HepG2 (cell line): ENCODE results near the gene G6PC3. TPM values are rescaled to one million over a fixed set of nuclear protein-coding genes. Genes with fewer than 3 reads are reported as not detected.

Experiments
- ARNT2 ChIP-seq: sonication (generic); formaldehyde crosslinking; IDR thresholded peaks from 2 replicates; pipeline ENCODE4 v1.8.0; 2022; ENCODE audit warnings: mild to moderate bottlenecking, low read depth, missing genetic modification reagents, moderate library complexity
- ATF1 ChIP-seq: IDR thresholded peaks from 2 replicates; pipeline ENCODE4 v1.6.1; 2016; ENCODE audit warnings: mild to moderate bottlenecking, control low read depth
- CENPT ChIP-seq: sonication (generic); formaldehyde crosslinking; IDR thresholded peaks from 2 replicates; pipeline ENCODE4 v1.8.0; 2022; ENCODE audit warnings: low read depth, mild to moderate bottlenecking, moderate library complexity, missing genetic modification reagents
- CHD2 ChIP-seq: IDR thresholded peaks from 2 replicates; pipeline ENCODE4 v1.6.1; 2011; ENCODE audit warnings: low read depth, low read length, improper control_type of control experiment
- CSRNP2 ChIP-seq: sonication (generic); formaldehyde crosslinking; conservative IDR thresholded peaks from 2 replicates; pipeline ENCODE4 v1.8.0; 2022; ENCODE audit warnings: low read depth, missing genetic modification reagents
- EEA1 ChIP-seq: sonication (generic); formaldehyde crosslinking; IDR thresholded peaks from 2 replicates; pipeline ENCODE4 v1.5.1; 2020; ENCODE audit warnings: mild to moderate bottlenecking, missing genetic modification reagents, borderline replicate concordance
- ERF ChIP-seq: IDR thresholded peaks from 2 replicates; pipeline ENCODE4 v1.6.1; 2018; ENCODE audit warnings: missing biosample characterization, missing genetic modification reagents
- HOXA5 ChIP-seq: sonication (generic); formaldehyde crosslinking; IDR thresholded peaks from 2 replicates; pipeline ENCODE4 v1.4.0; 2020; ENCODE audit warnings: missing genetic modification reagents
- KLF15 ChIP-seq: sonication (generic); formaldehyde crosslinking; IDR thresholded peaks from 2 replicates; pipeline ENCODE4 v1.8.1; 2023; ENCODE audit warnings: borderline replicate concordance, mild to moderate bottlenecking, inconsistent platforms, missing genetic modification reagents, mixed read lengths
- KMT2A ChIP-seq: sonication (generic); formaldehyde crosslinking; IDR thresholded peaks from 2 replicates; pipeline ENCODE4 v1.4.0; 2020; ENCODE audit warnings: missing genetic modification reagents
- MXI1 ChIP-seq: IDR thresholded peaks from 3 replicates; pipeline ENCODE4 v1.6.1; 2012; ENCODE audit warnings: low read depth, low read length, inconsistent platforms, borderline replicate concordance
- PHF5A ChIP-seq: IDR thresholded peaks from one replicate; pipeline ENCODE4 v1.6.1; 2018; ENCODE audit warnings: low read depth, missing genetic modification reagents; ENCODE audit not compliant: unreplicated experiment
- RBM39 ChIP-seq: fragments of 200-400 bp; formaldehyde crosslinking; IDR thresholded peaks from one replicate; pipeline ENCODE4 v1.6.1; 2018; ENCODE audit warnings: antibody characterized with exemption, mild to moderate bottlenecking, low read depth, low read length; ENCODE audit not compliant: poor library complexity, severe bottlenecking
- RFX3 ChIP-seq: IDR thresholded peaks from 2 replicates; pipeline ENCODE4 v1.6.1; 2016; ENCODE audit warnings: missing biosample characterization, missing genetic modification reagents
- RORA ChIP-seq: sonication (generic); formaldehyde crosslinking; IDR thresholded peaks from 2 replicates; pipeline ENCODE4 v1.5.0; 2020; ENCODE audit warnings: mild to moderate bottlenecking, missing genetic modification reagents, moderate library complexity
- SMAD1 ChIP-seq: sonication (generic); formaldehyde crosslinking; IDR thresholded peaks from 2 replicates; pipeline ENCODE4 v1.4.0; 2020; ENCODE audit warnings: missing genetic modification reagents, low read depth, mild to moderate bottlenecking, borderline replicate concordance
- SRSF4 ChIP-seq: fragments of 200-400 bp; formaldehyde crosslinking; IDR thresholded peaks from one replicate; pipeline ENCODE4 v1.6.1; 2018; ENCODE audit warnings: mild to moderate bottlenecking, low read depth, low read length, moderate library complexity; ENCODE audit not compliant: poor library complexity, severe bottlenecking
- ZFP82 ChIP-seq: sonication (generic); formaldehyde crosslinking; IDR thresholded peaks from 2 replicates; pipeline ENCODE4 v1.5.1; 2020; ENCODE audit warnings: mild to moderate bottlenecking, missing genetic modification reagents, borderline replicate concordance
- ZNF20 ChIP-seq: sonication (generic); formaldehyde crosslinking; IDR thresholded peaks from 2 replicates; pipeline ENCODE4 v1.4.0; 2020; ENCODE audit warnings: mild to moderate bottlenecking, moderate library complexity, missing genetic modification reagents
- ZNF550 ChIP-seq: sonication (generic); formaldehyde crosslinking; IDR thresholded peaks from 2 replicates; pipeline ENCODE4 v1.4.0; 2020; ENCODE audit warnings: mild to moderate bottlenecking, missing genetic modification reagents, borderline replicate concordance
- ZNF552 ChIP-seq: sonication (generic); formaldehyde crosslinking; IDR thresholded peaks from 2 replicates; pipeline ENCODE4 v1.9.0; 2022; ENCODE audit warnings: missing genetic modification reagents, mild to moderate bottlenecking, borderline replicate concordance
- ZNF556 ChIP-seq: sonication (generic); formaldehyde crosslinking; IDR thresholded peaks from 2 replicates; pipeline ENCODE4 v1.4.0; 2020; ENCODE audit warnings: mild to moderate bottlenecking, missing genetic modification reagents, borderline replicate concordance
- ZNF83 ChIP-seq: sonication (generic); formaldehyde crosslinking; IDR thresholded peaks from 2 replicates; pipeline ENCODE4 v1.4.0; 2020; ENCODE audit warnings: missing genetic modification reagents, mild to moderate bottlenecking, borderline replicate concordance
- polyA plus RNA-seq, 8 experiments: library from polyadenylated mRNA; depleted of rRNA in 3 of 8; stranded (reverse) in 7 of 8; unstranded in 1 of 8; fragments of >200 nt; fragmentation: Illumina TruSeq in 4 of 8; extraction: Trizol in 4 of 8; gene quantifications; 2 replicates each; pipeline versions ENCODE4 v1.2.1 to v1.2.3, GENCODE V29; 2011 to 2016; ENCODE audit warnings: low read depth in 4 of 8, missing spikeins in 1 of 8, mixed read lengths in 1 of 8; ENCODE audit not compliant: insufficient read depth in 1 of 8
- total RNA-seq, 5 experiments: library from RNA; depleted of rRNA; stranded (reverse); fragments of >200 nt; fragmentation: Illumina TruSeq; extraction: Trizol; gene quantifications; 2 replicates each; pipeline ENCODE4 v1.2.3, GENCODE V29; 2016; ENCODE audit warnings: low read depth in 1 of 5
- TF ChIP-seq, protein P1 (sequence below): IDR thresholded peaks from 2 replicates; pipeline ENCODE4 v1.6.1; 2016; ENCODE audit warnings: missing genetic modification reagents, missing compliant biosample characterization
- TF ChIP-seq, protein P2 (sequence below): sonication (generic); formaldehyde crosslinking; IDR thresholded peaks from 2 replicates; pipeline ENCODE4 v1.5.1; 2020; ENCODE audit warnings: missing genetic modification reagents, mild to moderate bottlenecking, borderline replicate concordance
- TF ChIP-seq, protein P3 (sequence below): sonication (generic); formaldehyde crosslinking; IDR thresholded peaks from 2 replicates; pipeline ENCODE4 v1.8.0; 2022; ENCODE audit warnings: missing genetic modification reagents, low read depth, mild to moderate bottlenecking, borderline replicate concordance

G6PC3 gene
- total and polyA plus RNA-seq, 2 of the 13 experiments (the other 11 are each of a cell fraction or from before 2014, with no cell fraction given) = 38.5 to 75.8 TPM

GRCh38 chr17:44095647-44096496 lies 25.3 kb downstream of the G6PC3 start (continued):
- TF ChIP-seq CSRNP2 (CRISPR knock-in tag) = no peak
- no peak for TF ChIP-seq SMAD1
- no peak for TF ChIP-seq ARNT2 (CRISPR knock-in tag)
- no peak for TF ChIP-seq ZNF83 (CRISPR knock-in tag)
- TF ChIP-seq RORA (CRISPR knock-in tag) = no peak
- TF ChIP-seq ZNF552 = no peak
- no peak for TF ChIP-seq PHF5A
- no peak for TF ChIP-seq ZNF550 (CRISPR knock-in tag)
- TF ChIP-seq ZNF556 (CRISPR knock-in tag) = no peak
- TF ChIP-seq KLF15 (CRISPR knock-in tag) = no peak
- TF ChIP-seq SRSF4 = no peak
- TF ChIP-seq HOXA5 = no peak
- peak; percentile 29; the same call in 1 of the 2 replicates for TF ChIP-seq CHD2
- no peak for TF ChIP-seq ZNF20 (CRISPR knock-in tag)
- TF ChIP-seq ZFP82 = no peak
- TF ChIP-seq ATF1 (CRISPR knock-in tag) = no peak
- TF ChIP-seq MXI1 = peak; percentile 92
- TF ChIP-seq, protein P1, sequence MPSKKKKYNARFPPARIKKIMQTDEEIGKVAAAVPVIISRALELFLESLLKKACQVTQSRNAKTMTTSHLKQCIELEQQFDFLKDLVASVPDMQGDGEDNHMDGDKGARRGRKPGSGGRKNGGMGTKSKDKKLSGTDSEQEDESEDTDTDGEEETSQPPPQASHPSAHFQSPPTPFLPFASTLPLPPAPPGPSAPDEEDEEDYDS (CRISPR knock-in tag) = peak; percentile 4; the same call in 1 of the 2 replicates
- TF ChIP-seq, protein P2, sequence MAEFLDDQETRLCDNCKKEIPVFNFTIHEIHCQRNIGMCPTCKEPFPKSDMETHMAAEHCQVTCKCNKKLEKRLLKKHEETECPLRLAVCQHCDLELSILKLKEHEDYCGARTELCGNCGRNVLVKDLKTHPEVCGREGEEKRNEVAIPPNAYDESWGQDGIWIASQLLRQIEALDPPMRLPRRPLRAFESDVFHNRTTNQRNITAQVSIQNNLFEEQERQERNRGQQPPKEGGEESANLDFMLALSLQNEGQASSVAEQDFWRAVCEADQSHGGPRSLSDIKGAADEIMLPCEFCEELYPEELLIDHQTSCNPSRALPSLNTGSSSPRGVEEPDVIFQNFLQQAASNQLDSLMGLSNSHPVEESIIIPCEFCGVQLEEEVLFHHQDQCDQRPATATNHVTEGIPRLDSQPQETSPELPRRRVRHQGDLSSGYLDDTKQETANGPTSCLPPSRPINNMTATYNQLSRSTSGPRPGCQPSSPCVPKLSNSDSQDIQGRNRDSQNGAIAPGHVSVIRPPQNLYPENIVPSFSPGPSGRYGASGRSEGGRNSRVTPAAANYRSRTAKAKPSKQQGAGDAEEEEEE (CRISPR knock-in tag) = 0 out of 2 replicates have a peak, but pooled peaks have one; percentile 44
- peak; percentile 10; the same call in 1 of the 2 replicates for TF ChIP-seq KMT2A (CRISPR knock-in tag)
- peak; percentile 33 for TF ChIP-seq RBM39
- peak; percentile 95 for TF ChIP-seq RFX3 (CRISPR knock-in tag)
- TF ChIP-seq EEA1 = 0 out of 2 replicates have a peak, but pooled peaks have one; percentile 38
- TF ChIP-seq, protein P3, sequence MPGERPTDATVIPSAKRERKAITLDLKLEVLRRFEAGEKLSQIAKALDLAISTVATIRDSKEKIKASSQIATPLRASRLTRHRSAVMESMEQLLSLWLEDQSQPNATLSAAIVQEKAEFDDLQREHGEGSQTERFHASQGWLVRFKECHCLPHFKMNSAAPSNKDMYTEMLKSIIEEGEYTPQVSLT (CRISPR knock-in tag) = no peak
- no peak for TF ChIP-seq CENPT (CRISPR knock-in tag)
- TF ChIP-seq ERF (CRISPR knock-in tag) = no peak
